Panc1 (cell line): ENCODE results near the gene TRIM28. TPM values are rescaled to one million over a fixed set of nuclear protein-coding genes. Genes with fewer than 3 reads are reported as not detected.

ENCODE experiments used
- ATAC-seq: fragments of 200-7000 bp; cut with Tn5 transposase; 2 replicates; pipeline ENCODE4 v1.9.1; 2020; ENCODE audit warnings: mild to moderate bottlenecking, moderate library complexity
- BruUV-seq: library from RNA; stranded (reverse); fragments of 400-500 nt; replicated peaks from 2 replicates; lab custom pipeline; 2021; lab: Mats Ljungman, UMichigan
- CTCF ChIA-PET: fragments of 300-600 bp; sonication (Branson Sonifier 250); formaldehyde crosslinking; loops from one replicate; lab custom pipeline; 2022; ENCODE audit warnings: antibody characterized with exemption; lab: Charles Lee
- POLR2A ChIA-PET: fragments of 300-600 bp; sonication (Branson Sonifier 250); formaldehyde crosslinking; loops from one replicate; lab custom pipeline; 2022; ENCODE audit warnings: antibody characterized with exemption; lab: Charles Lee
- DNase-seq: peaks from one replicate; pipeline ENCODE4 v3.0.0-alpha.2; 2010; ENCODE audit warnings: low read depth, low spot score
- H3K27ac ChIP-seq: 2 replicates; pipeline ENCODE4 v1.5.1; 2011; ENCODE audit warnings: mild to moderate bottlenecking, low read length, inconsistent platforms
- H3K27me3 ChIP-seq: fragments of 200-500 bp; sonication (Bioruptor generic); 2 replicates; pipeline ENCODE4 v1.6.0; 2014; ENCODE audit warnings: low read length, inconsistent platforms; ENCODE audit not compliant: control insufficient read depth, insufficient read depth
- H3K36me3 ChIP-seq: fragments of 200-500 bp; sonication (Bioruptor generic); 2 replicates; pipeline ENCODE4 v1.5.1; 2014; ENCODE audit warnings: inconsistent platforms, mild to moderate bottlenecking, low read length, moderate library complexity; ENCODE audit not compliant: control insufficient read depth, insufficient read depth
- H3K4me1 ChIP-seq: 2 replicates; pipeline ENCODE4 v1.5.1; 2011; ENCODE audit warnings: inconsistent platforms, mild to moderate bottlenecking, low read length, moderate library complexity; ENCODE audit not compliant: control insufficient read depth, insufficient read depth
- H3K4me3 ChIP-seq, 2 experiments: 2 replicates each; pipeline ENCODE4 v1.5.1; 2011 to 2012; ENCODE audit warnings: low read depth in 2 of 2, low read length in 2 of 2, mild to moderate bottlenecking in 2 of 2, inconsistent platforms in 1 of 2, moderate library complexity in 1 of 2
- H3K9me3 ChIP-seq: fragments of 200-500 bp; sonication (Bioruptor generic); 2 replicates; pipeline ENCODE4 v1.5.1; 2014; ENCODE audit warnings: low read depth, mild to moderate bottlenecking, inconsistent platforms, low read length, moderate library complexity; ENCODE audit not compliant: control insufficient read depth, insufficient read depth
- POLR2AphosphoS5 ChIP-seq: IDR thresholded peaks from 2 replicates; pipeline ENCODE4 v1.6.1; 2012; ENCODE audit warnings: mild to moderate bottlenecking, low read depth, low read length, moderate library complexity
- SIN3A ChIP-seq: IDR thresholded peaks from 2 replicates; pipeline ENCODE4 v1.6.1; 2012; ENCODE audit warnings: low read depth, mild to moderate bottlenecking, low read length, moderate library complexity, borderline replicate concordance; ENCODE audit not compliant: insufficient read depth
- TCF7L2 ChIP-seq: IDR thresholded peaks from 2 replicates; pipeline ENCODE4 v1.6.1; 2011; ENCODE audit warnings: mild to moderate bottlenecking, low read depth, low read length, inconsistent platforms
- in situ Hi-C: cut with HindIII; loops from 2 replicates; pipeline ENCODE4 v1.10.0; 2016; ENCODE audit warnings: low sequenced_read_pairs, low pct_unique_long_range_greater_than_20kb
- intact Hi-C: fragments of 100-400 bp; cut with micrococcal nuclease; formaldehyde crosslinking; loops from one replicate; pipeline ENCODE4 v1.10.0; 2022; ENCODE audit not compliant: unreplicated experiment
- total RNA-seq: library from RNA; stranded (reverse); gene quantifications from one replicate; pipeline ENCODE4 v1.2.1, GENCODE V29; 2021; ENCODE audit not compliant: unreplicated experiment
- TF ChIP-seq, protein P1 (sequence below): fragments of 450-650 bp; IDR thresholded peaks from 2 replicates; pipeline ENCODE4 v1.5.1; 2017; ENCODE audit warnings: mild to moderate bottlenecking
- TF ChIP-seq, protein P2 (sequence below), 2 experiments: IDR thresholded peaks; 2 replicates each; pipeline ENCODE4 v1.6.1; 2011 to 2012; ENCODE audit warnings: low read depth in 2 of 2, control low read depth in 1 of 2, low read length in 1 of 2, mild to moderate bottlenecking in 1 of 2, moderate library complexity in 1 of 2; ENCODE audit not compliant: insufficient read depth in 1 of 2

The TRIM28 gene
- total RNA-seq, 1 experiment from 2014 or later: 767 TPM

DNA sequence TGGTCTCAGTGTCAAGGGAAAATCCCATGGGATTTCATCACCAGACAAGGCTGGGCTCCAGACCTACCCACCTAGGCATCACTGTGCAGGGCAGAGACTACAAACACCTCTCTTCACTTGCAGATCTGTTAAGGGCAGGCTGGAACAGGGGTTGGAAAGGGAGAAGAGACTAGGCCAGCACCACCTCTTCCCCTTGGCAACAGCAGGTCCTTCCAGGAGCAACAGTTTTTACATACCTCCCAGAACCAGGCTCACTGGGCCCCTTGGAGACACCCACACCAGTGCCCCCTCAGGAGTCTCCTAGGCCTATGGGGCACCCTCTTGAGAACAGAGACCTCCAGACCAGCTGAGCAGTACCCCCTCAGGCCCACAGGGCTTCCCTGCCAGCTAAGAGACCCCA, 17.1 kb downstream of the TRIM28 start:
- no TSS peak for BruUV-seq
- CTCF ChIA-PET: no interaction called here
- TF ChIP-seq, protein P1, sequence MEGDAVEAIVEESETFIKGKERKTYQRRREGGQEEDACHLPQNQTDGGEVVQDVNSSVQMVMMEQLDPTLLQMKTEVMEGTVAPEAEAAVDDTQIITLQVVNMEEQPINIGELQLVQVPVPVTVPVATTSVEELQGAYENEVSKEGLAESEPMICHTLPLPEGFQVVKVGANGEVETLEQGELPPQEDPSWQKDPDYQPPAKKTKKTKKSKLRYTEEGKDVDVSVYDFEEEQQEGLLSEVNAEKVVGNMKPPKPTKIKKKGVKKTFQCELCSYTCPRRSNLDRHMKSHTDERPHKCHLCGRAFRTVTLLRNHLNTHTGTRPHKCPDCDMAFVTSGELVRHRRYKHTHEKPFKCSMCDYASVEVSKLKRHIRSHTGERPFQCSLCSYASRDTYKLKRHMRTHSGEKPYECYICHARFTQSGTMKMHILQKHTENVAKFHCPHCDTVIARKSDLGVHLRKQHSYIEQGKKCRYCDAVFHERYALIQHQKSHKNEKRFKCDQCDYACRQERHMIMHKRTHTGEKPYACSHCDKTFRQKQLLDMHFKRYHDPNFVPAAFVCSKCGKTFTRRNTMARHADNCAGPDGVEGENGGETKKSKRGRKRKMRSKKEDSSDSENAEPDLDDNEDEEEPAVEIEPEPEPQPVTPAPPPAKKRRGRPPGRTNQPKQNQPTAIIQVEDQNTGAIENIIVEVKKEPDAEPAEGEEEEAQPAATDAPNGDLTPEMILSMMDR: no peak
- TF ChIP-seq SIN3A: no peak
- TF ChIP-seq TCF7L2: no peak
- no peak; the same call in 1 of the 2 replicates for TF ChIP-seq POLR2AphosphoS5
- TF ChIP-seq, protein P2, sequence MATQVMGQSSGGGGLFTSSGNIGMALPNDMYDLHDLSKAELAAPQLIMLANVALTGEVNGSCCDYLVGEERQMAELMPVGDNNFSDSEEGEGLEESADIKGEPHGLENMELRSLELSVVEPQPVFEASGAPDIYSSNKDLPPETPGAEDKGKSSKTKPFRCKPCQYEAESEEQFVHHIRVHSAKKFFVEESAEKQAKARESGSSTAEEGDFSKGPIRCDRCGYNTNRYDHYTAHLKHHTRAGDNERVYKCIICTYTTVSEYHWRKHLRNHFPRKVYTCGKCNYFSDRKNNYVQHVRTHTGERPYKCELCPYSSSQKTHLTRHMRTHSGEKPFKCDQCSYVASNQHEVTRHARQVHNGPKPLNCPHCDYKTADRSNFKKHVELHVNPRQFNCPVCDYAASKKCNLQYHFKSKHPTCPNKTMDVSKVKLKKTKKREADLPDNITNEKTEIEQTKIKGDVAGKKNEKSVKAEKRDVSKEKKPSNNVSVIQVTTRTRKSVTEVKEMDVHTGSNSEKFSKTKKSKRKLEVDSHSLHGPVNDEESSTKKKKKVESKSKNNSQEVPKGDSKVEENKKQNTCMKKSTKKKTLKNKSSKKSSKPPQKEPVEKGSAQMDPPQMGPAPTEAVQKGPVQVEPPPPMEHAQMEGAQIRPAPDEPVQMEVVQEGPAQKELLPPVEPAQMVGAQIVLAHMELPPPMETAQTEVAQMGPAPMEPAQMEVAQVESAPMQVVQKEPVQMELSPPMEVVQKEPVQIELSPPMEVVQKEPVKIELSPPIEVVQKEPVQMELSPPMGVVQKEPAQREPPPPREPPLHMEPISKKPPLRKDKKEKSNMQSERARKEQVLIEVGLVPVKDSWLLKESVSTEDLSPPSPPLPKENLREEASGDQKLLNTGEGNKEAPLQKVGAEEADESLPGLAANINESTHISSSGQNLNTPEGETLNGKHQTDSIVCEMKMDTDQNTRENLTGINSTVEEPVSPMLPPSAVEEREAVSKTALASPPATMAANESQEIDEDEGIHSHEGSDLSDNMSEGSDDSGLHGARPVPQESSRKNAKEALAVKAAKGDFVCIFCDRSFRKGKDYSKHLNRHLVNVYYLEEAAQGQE (IDR thresholded peaks at IDR 0.05; ENCODE audit: insufficient read depth in 1 of 2, low read depth in 2 of 2, low read length in 1 of 2): no peak
- Histone ChIP-seq H3K27me3 (no peaks in the 10 kb centered on the region), H3K4me1 (peaks cover 24% of the 10 kb centered on the region), H3K4me3 (no peak overlapping the region), H3K36me3 (no peaks in the 10 kb centered on the region), H3K27ac (peak overlapping the region; percentile 100), H3K9me3 (no peaks in the 10 kb centered on the region)
- DNase-seq (no peak), ATAC-seq (no peak)
- in situ Hi-C loops: no loop called here
- intact Hi-C loops: no loop called here
- POLR2A ChIA-PET: interaction anchor here (0.6 kb wide), 1 partner anchor 40 kb away, joined by 10 read pairs; no protein-coding TSS in a partner anchor

DNA sequence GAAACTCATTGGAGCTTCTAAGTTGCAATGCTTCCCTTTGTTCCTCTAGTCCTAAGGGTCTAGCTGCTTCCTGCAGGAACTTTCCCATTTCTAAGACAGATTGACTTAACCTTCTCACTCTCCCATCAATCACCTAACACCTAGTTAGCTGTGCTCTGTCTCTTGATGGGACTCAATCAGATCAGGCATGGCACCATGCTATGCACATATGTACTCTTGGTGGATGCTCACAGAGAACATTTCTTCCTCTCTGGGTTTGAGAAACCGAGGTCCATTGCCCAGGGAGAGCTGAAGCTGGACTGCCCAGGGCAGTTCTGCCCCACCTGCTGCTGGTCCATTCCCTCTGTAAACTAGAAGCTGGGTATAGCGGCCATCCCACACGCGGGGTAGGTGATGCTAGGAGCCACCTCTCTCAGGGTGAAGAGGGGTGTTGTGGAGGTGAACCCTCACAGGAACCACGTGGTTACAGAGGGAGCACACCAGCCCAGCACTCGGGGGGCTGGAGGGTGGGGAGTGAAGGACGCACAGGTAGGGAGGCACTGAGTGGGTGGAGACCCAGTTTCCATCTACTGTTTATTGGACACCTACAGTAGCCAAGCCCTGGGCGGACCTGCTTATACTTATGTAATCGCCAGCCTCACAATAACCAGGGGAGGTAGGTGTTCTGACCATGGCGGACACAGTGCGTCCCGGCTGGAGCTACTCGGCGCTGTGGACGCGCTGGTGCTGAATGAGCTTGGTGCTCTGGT, 17.7 kb downstream of the TRIM28 start:
- no peaks in the 10 kb centered on the region for H3K9me3 ChIP-seq
- ChIA-PET CTCF (no interaction called here), POLR2A (no interaction called here)
- H3K27me3 ChIP-seq: no peaks in the 10 kb centered on the region
- H3K4me3 ChIP-seq: no peak overlapping the region
- intact Hi-C loops (no loop called here), in situ Hi-C loops (no loop called here)
- H3K4me1 ChIP-seq: peaks cover 18% of the 10 kb centered on the region
- no TSS peak for BruUV-seq
- TF ChIP-seq POLR2AphosphoS5: peak; percentile 34; the same call in 1 of the 2 replicates
- no peak for TF ChIP-seq SIN3A
- TF ChIP-seq, protein P2 (IDR thresholded peaks at IDR 0.05; ENCODE audit: insufficient read depth in 1 of 2, low read depth in 2 of 2, low read length in 1 of 2): no peak; a peak in 1 of 4 replicates
- TF ChIP-seq, protein P1: no peak
- no peak for ATAC-seq
- DNase-seq: no peak
- no peak overlapping the region; the same call in 1 of the 2 replicates for H3K27ac ChIP-seq
- no peaks in the 10 kb centered on the region for H3K36me3 ChIP-seq
